Measurements from ENCODE around the gene CEACAM18.
"Not testable (repeated sequence)": the region's sequence is repeated elsewhere in the genome, so short reads cannot be mapped to it uniquely, and the experiment has no call there.

Gene CEACAM18

GRCh38 chr19:51478381-51479234 is at the start of gene CEACAM18:
Gene CEACAM18, plus strand, starts transcription at chr19:51478539.
- DNase-seq, result no peak

GRCh38 chr19:51430221-51430620 is 48.1 kb upstream of the CEACAM18 start:
- DNase-seq, result no peak

- DNase-seq, result no peak
Measured at GRCh38 chr19:51431124-51431523, 47.2 kb upstream of the CEACAM18 start.

- DNase-seq, result no peak
Measured at GRCh38 chr19:51433043-51433442, 45.3 kb upstream of the CEACAM18 start.

- DNase-seq, result no peak
Measured at GRCh38 chr19:51434456-51434855, 43.9 kb upstream of the CEACAM18 start.

- peak; percentile 37 for DNase-seq
Measured at GRCh38 chr19:51439021-51439465, 39.3 kb upstream of the CEACAM18 start.

- no peak for DNase-seq
Measured at GRCh38 chr19:51440052-51440451, 38.3 kb upstream of the CEACAM18 start.

- peak; percentile 78 for DNase-seq
Measured at GRCh38 chr19:51440846-51441409, 37.4 kb upstream of the CEACAM18 start.

- peak; percentile 92 for DNase-seq
Measured at GRCh38 chr19:51441410-51442390, 36.6 kb upstream of the CEACAM18 start.

GRCh38 chr19:51447510-51447909 is 30.8 kb upstream of the CEACAM18 start:
- DNase-seq, result not testable (repeated sequence)

- DNase-seq, result no peak
Measured at GRCh38 chr19:51448011-51448410, 30.3 kb upstream of the CEACAM18 start.

GRCh38 chr19:51448411-51449016 is 29.8 kb upstream of the CEACAM18 start:
- peak; percentile 75 for DNase-seq

- DNase-seq, result peak; percentile 74
Measured at GRCh38 chr19:51450730-51451307, 27.5 kb upstream of the CEACAM18 start.

GRCh38 chr19:51456541-51457290 is 21.6 kb upstream of the CEACAM18 start:
- no peak for DNase-seq

- no peak for DNase-seq
Measured at GRCh38 chr19:51457351-51458013, 20.9 kb upstream of the CEACAM18 start.

GRCh38 chr19:51458051-51458645 is 20.2 kb upstream of the CEACAM18 start, which contains the start of gene SIGLEC8:
Gene SIGLEC8, minus strand, starts transcription at chr19:51458454. Its CDS starts 67 bp downstream, at chr19:51458387.
- DNase-seq, result no peak

GRCh38 chr19:51458899-51459505 is 19.3 kb upstream of the CEACAM18 start:
- DNase-seq, result no peak

- DNase-seq, result no peak
Measured at GRCh38 chr19:51460164-51460992, 18.0 kb upstream of the CEACAM18 start.

GRCh38 chr19:51461723-51462161 is 16.6 kb upstream of the CEACAM18 start:
- no peak for DNase-seq
